K562 (cell line): ENCODE data around the gene COL4A1. TPM values are rescaled to one million over a fixed set of nuclear protein-coding genes. Genes with fewer than 3 reads are reported as not detected.
A peak's percentile ranks its signal among the peaks of the same experiment; 100 is the strongest.

ENCODE experiments used
- ATAC-seq: fragments of 200-7000 bp; cut with Tn5 transposase; 3 replicates; pipeline ENCODE4 v1.9.1; 2020; ENCODE audit warnings: moderate library complexity
- BruUV-seq: library from RNA; stranded (reverse); fragments of 400-500 nt; replicated peaks from 2 replicates; lab custom pipeline; 2021; lab: Mats Ljungman, UMichigan
- CTCF ChIA-PET: fragments of 300-600 bp; formaldehyde crosslinking; extraction: SDS; loops from one replicate; lab custom pipeline; 2021; ENCODE audit warnings: low intra/inter-chr PET ratio; lab: Yijun Ruan, JAX
- POLR2A ChIA-PET: fragments of 300-600, 350-650 bp; sonication (Branson Sonifier 250); formaldehyde crosslinking; extraction: SDS; loops from one replicate; lab custom pipeline; 2021; ENCODE audit warnings: antibody characterized with exemption, inconsistent platforms; lab: Yijun Ruan, JAX
- DNase-seq, 4 experiments: peaks; one replicate each; pipeline versions ENCODE4 v3.0.0 to v3.0.0-alpha.2; 2011 to 2018; ENCODE audit warnings: low spot score in 3 of 4, mixed read lengths in 3 of 4; ENCODE audit errors: extremely low read depth in 1 of 4
- FAIRE-seq: peaks from 2 replicates; lab custom pipeline; 2011; peaks lifted over from hg19 to GRCh38; lab: Jason Lieb, UNC
- H2AFZ ChIP-seq: 2 replicates; pipeline ENCODE4 v1.6.0; 2011; ENCODE audit warnings: low read depth, low read length, control low read depth, inconsistent platforms
- H3K27ac ChIP-seq: fragments of 200-600 bp; 3 replicates; pipeline ENCODE4 v1.8.0; 2011; ENCODE audit warnings: low read depth, mild to moderate bottlenecking, control low read depth, inconsistent platforms, low read length, moderate library complexity, mixed read lengths; ENCODE audit errors: extremely low read depth
- H3K27me3 ChIP-seq, 2 experiments: fragments of 300-600 bp in 1 of 2; 2 replicates in 1 of 2; 3 replicates in 1 of 2; pipeline versions ENCODE4 v1.6.0 to v1.8.0; 2011; ENCODE audit warnings: inconsistent platforms in 2 of 2, low read length in 2 of 2, mild to moderate bottlenecking in 1 of 2, mixed read lengths in 1 of 2, moderate library complexity in 1 of 2; ENCODE audit not compliant: control insufficient read depth in 2 of 2, insufficient read depth in 2 of 2
- H3K36me3 ChIP-seq: fragments of 300-600 bp; 3 replicates; pipeline ENCODE4 v1.8.0; 2011; ENCODE audit warnings: mild to moderate bottlenecking, low read length, inconsistent platforms; ENCODE audit not compliant: control insufficient read depth, insufficient read depth
- H3K4me1 ChIP-seq, 2 experiments: fragments of 200-600 bp in 1 of 2; replicated peaks in 1 of 2; 2 replicates in 1 of 2; 3 replicates in 1 of 2; pipeline versions ENCODE4 v1.5.1 to v1.8.0; 2011; ENCODE audit warnings: inconsistent platforms in 2 of 2, low read length in 2 of 2, mild to moderate bottlenecking in 1 of 2, mixed read lengths in 1 of 2, moderate library complexity in 1 of 2; ENCODE audit not compliant: control insufficient read depth in 2 of 2, insufficient read depth in 2 of 2
- H3K4me2 ChIP-seq: 2 replicates; pipeline ENCODE4 v1.6.1; 2011; ENCODE audit warnings: low read length, control low read depth, inconsistent platforms, mixed read lengths; ENCODE audit not compliant: insufficient read depth
- H3K4me3 ChIP-seq: fragments of 200-600 bp; sonication (generic), shearing (Covaris generic); 2 replicates; pipeline ENCODE4 v1.5.1; 2016; ENCODE audit warnings: control low read depth, inconsistent platforms
- H3K79me2 ChIP-seq: fragments of 200-600 bp; 3 replicates; pipeline ENCODE4 v1.8.0; 2011; ENCODE audit warnings: low read length, inconsistent platforms; ENCODE audit not compliant: control insufficient read depth, insufficient read depth
- H3K9ac ChIP-seq, 2 experiments: 2 replicates each; pipeline versions ENCODE4 v1.6.0 to v1.6.1; 2011; ENCODE audit warnings: low read depth in 2 of 2, low read length in 2 of 2, control low read depth in 1 of 2, inconsistent platforms in 1 of 2, mild to moderate bottlenecking in 1 of 2, mixed read lengths in 1 of 2; ENCODE audit not compliant: insufficient read depth in 1 of 2
- H3K9me1 ChIP-seq: one replicate; pipeline ENCODE4 v1.6.0; 2011; ENCODE audit warnings: inconsistent platforms, mild to moderate bottlenecking, low read length, moderate library complexity; ENCODE audit not compliant: control insufficient read depth, insufficient read depth
- H3K9me3 ChIP-seq: replicated peaks from 2 replicates; pipeline ENCODE4 v1.5.1; 2011; ENCODE audit warnings: low read depth, low read length, inconsistent platforms; ENCODE audit not compliant: control insufficient read depth, insufficient read depth
- H4K20me1 ChIP-seq: replicated peaks from 2 replicates; pipeline ENCODE4 v1.6.1; 2011; ENCODE audit warnings: low read length, inconsistent platforms, mixed read lengths; ENCODE audit not compliant: control insufficient read depth, insufficient read depth
- CBX5 ChIP-seq: IDR thresholded peaks from 2 replicates; pipeline ENCODE4 v1.6.1; 2014; ENCODE audit warnings: low read depth, borderline replicate concordance
- MYBL2 ChIP-seq, 2 experiments: fragments of 450-650 bp in 1 of 2; sonication (generic) in 1 of 2; formaldehyde crosslinking in 1 of 2; IDR thresholded peaks; 2 replicates each; pipeline versions ENCODE4 v1.6.1 to v1.8.1; 2017 to 2022; ENCODE audit warnings: borderline replicate concordance in 1 of 2, inconsistent platforms in 1 of 2, low read depth in 1 of 2, mild to moderate bottlenecking in 1 of 2, missing genetic modification reagents in 1 of 2, moderate library complexity in 1 of 2
- NELFE ChIP-seq: IDR thresholded peaks from 2 replicates; pipeline ENCODE4 v1.6.1; 2011; ENCODE audit warnings: mild to moderate bottlenecking; ENCODE audit not compliant: insufficient read depth, insufficient read length
- PTBP1 ChIP-seq: fragments of 200-400 bp; formaldehyde crosslinking; IDR thresholded peaks from 2 replicates; pipeline ENCODE4 v1.6.1; 2017; ENCODE audit warnings: low read depth, low read length
- RB1 ChIP-seq: fragments of 450-650 bp; IDR thresholded peaks from 2 replicates; pipeline ENCODE4 v1.6.1; 2017; ENCODE audit warnings: low read depth, mild to moderate bottlenecking
- TRIM28 ChIP-seq: fragments of 450-650 bp; IDR thresholded peaks from 2 replicates; pipeline ENCODE4 v1.6.1; 2017
- ZNF436 ChIP-seq: fragments of 250-450, 450-650 bp; sonication (Bioruptor Pico); formaldehyde crosslinking; IDR thresholded peaks from 2 replicates; pipeline ENCODE4 v1.7.0; 2020; ENCODE audit warnings: mild to moderate bottlenecking
- WGBS: fragments of 100-300 bp; shearing (Covaris generic); methylation state at CpG from one replicate; pipeline ENCODE4 v1.1.6; 2016; ENCODE audit warnings: low coverage, mixed read lengths; ENCODE audit not compliant: insufficient coverage; ENCODE audit errors: missing lambda C conversion rate; 5-methylcytosine and 5-hydroxymethylcytosine counted together
- in situ Hi-C: fragments of 300-500 bp; cut with MboI; formaldehyde crosslinking; loops from 4 replicates; pipeline ENCODE4 v1.15.0; 2018; ENCODE audit warnings: inconsistent platforms, mixed read lengths
- intact Hi-C: fragments of 100-400 bp; cut with micrococcal nuclease; formaldehyde crosslinking; loops from 2 replicates; pipeline ENCODE4 v1.14.2; 2022
- polyA plus RNA-seq, 8 experiments: library from polyadenylated mRNA; depleted of rRNA in 4 of 8; stranded (reverse) in 5 of 8; unstranded in 3 of 8; fragments of >200 nt; fragmentation: Nextera tagmentation in 2 of 8; fragmentation: Illumina TruSeq in 1 of 8; extraction: Ambion mirVana in 2 of 8; extraction: Trizol in 1 of 8; gene quantifications; 2 replicates each; pipeline versions ENCODE4 v1.2.1 to v1.2.3, GENCODE V29; 2011 to 2014; ENCODE audit warnings: inconsistent platforms in 1 of 8, missing spikeins in 1 of 8
- total RNA-seq, 7 experiments: library from RNA; depleted of rRNA in 6 of 7; stranded (reverse); fragments of >200 nt in 6 of 7; fragmentation: Illumina TruSeq in 2 of 7; extraction: Trizol in 2 of 7; gene quantifications; 2 replicates each; pipeline versions ENCODE4 v1.2.1 to v1.2.3, GENCODE V29; 2011 to 2021; ENCODE audit warnings: low replicate concordance in 1 of 7

The COL4A1 gene
- total and polyA plus RNA-seq, 9 of the 15 experiments (the other 6 are each of a cell fraction or from before 2014, with no cell fraction given): 0.35 TPM; not detected in 8

DNA sequence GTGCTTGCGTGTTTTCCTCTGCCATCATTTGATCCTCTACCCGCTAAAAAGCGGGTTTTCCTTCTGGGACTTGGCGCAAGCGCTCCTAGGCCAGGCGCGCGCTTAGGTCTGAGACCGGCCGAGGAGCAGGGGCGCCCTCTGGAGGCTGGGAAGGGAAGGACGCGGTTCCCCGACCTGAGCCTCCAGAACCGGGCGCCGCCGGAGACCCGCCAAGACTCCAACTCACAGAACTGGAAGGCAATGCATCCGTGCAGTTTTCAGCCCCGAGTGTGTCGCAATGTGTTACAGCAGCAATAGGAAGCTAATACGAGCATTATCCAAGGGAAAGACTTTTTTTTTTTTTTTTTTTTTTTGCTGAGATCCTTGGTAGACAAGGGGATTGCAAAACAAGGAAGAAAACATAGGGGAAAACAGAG, 190.9 kb downstream of the COL4A1 start (continued):
- TF ChIP-seq RB1: peak; percentile 73; the same call in 1 of the 2 replicates
- TF ChIP-seq NELFE: no peak
- no peak for TF ChIP-seq ZNF436 (CRISPR knock-in tag)
- no peak for TF ChIP-seq MYBL2 (IDR thresholded peaks at IDR 0.05; ENCODE audit: low read depth)
- no peak for TF ChIP-seq MYBL2 (CRISPR knock-in tag; IDR thresholded peaks at IDR 0.05; ENCODE audit: borderline replicate concordance)
- no peak for TF ChIP-seq TRIM28
- no peak for TF ChIP-seq PTBP1
- TF ChIP-seq, all 486 proteins: peak for 12

GRCh38 chr13:110115591-110115990, 191.4 kb downstream of the COL4A1 start:
- Histone ChIP-seq H3K4me2 (no peak overlapping the region), H3K4me3 (no peak overlapping the region), H3K27ac (no peak overlapping the region), H3K79me2 (no peaks in the 10 kb centered on the region), H3K36me3 (no peaks in the 10 kb centered on the region), H3K4me1 (peaks cover 0 to 3% of the 10 kb centered on the region in 2 experiments; a peak in 1 of 5 replicates), H2AFZ (no peak overlapping the region), H3K9ac (no peak overlapping the region), H3K9me1 (no peaks in the 10 kb centered on the region), H3K27me3 (peaks cover 0 to 15% of the 10 kb centered on the region in 2 experiments; a peak in 4 of 5 replicates), H3K9me3 (no peaks in the 10 kb centered on the region), H4K20me1 (no peaks in the 10 kb centered on the region)
- no TSS peak for BruUV-seq
- intact Hi-C loops: loop anchor here (10.0 kb wide), 1 partner anchor 971 kb away; no protein-coding TSS in a partner anchor
- no peak for DNase-seq
- ATAC-seq: no peak
- no peak for TF ChIP-seq CBX5
- ChIA-PET CTCF (interaction anchor here (0.6 to 1.4 kb wide), 2 partner anchors 1039 to 1154 kb away, joined by 3 read pairs; no protein-coding TSS in a partner anchor), POLR2A (no interaction called here)
- in situ Hi-C loops: loop anchor here (25.0 kb wide), 1 partner anchor 1153 kb away; no protein-coding TSS in a partner anchor
- 0% methylated on average over 5 of the region's 5 CpGs for WGBS
- no peak for FAIRE-seq
